Midbrain (tissue), 1 donor: Measurements from ENCODE around the gene NDOR1.
"Not testable (repeated sequence)": the region's sequence is repeated elsewhere in the genome, so short reads cannot be mapped to it uniquely, and the experiment has no call there.

ENCODE experiments used
- DNase-seq: peaks from one replicate; lab custom pipeline; 2025; lab: John Stamatoyannopoulos, UW

NDOR1 gene

GRCh38 chr9:137243626-137244485, 38.4 kb downstream of the NDOR1 start:
- no peak for DNase-seq

- DNase-seq: no peak
These were observed 39.3 kb downstream of the NDOR1 start for GRCh38 chr9:137244486-137245449.

- DNase-seq: no peak
These were observed 40.2 kb downstream of the NDOR1 start for GRCh38 chr9:137245450-137246421.

- no peak for DNase-seq
These were observed 41.8 kb downstream of the NDOR1 start for GRCh38 chr9:137247135-137247915.

- no peak for DNase-seq
These were observed 42.3 kb downstream of the NDOR1 start for GRCh38 chr9:137247916-137248175.

GRCh38 chr9:137250329-137251193, 45.1 kb downstream of the NDOR1 start:
- DNase-seq: no peak

- DNase-seq: no peak
These were observed 45.6 kb downstream of the NDOR1 start, which contains the start of gene STPG3 for GRCh38 chr9:137251194-137251461. TSS of gene STPG3 (plus strand) at chr9:137251286. CDS start at chr9:137251287, 1 bp downstream.

GRCh38 chr9:137251490-137252268, 46.2 kb downstream of the NDOR1 start:
- no peak for DNase-seq

GRCh38 chr9:137252555-137253506, 47.3 kb downstream of the NDOR1 start:
- DNase-seq: no peak

- no peak for DNase-seq
These were observed 48.5 kb downstream of the NDOR1 start for GRCh38 chr9:137253717-137254623.

GRCh38 chr9:137254624-137255447, 49.3 kb downstream of the NDOR1 start, which contains the start of gene NELFB:
TSS of gene NELFB (plus strand) at chr9:137255327.
- peak; percentile 89 for DNase-seq

GRCh38 chr9:137255448-137256114, 50.1 kb downstream of the NDOR1 start:
- DNase-seq: no peak

- no peak for DNase-seq
These were observed 50.9 kb downstream of the NDOR1 start for GRCh38 chr9:137256362-137256761.

- no peak for DNase-seq
These were observed 51.4 kb downstream of the NDOR1 start for GRCh38 chr9:137256856-137257255.

GRCh38 chr9:137262173-137262908, 56.8 kb downstream of the NDOR1 start:
- not testable (repeated sequence) for DNase-seq
